ENCODE measurements around the gene CCL21.

Gene CCL21

DNA sequence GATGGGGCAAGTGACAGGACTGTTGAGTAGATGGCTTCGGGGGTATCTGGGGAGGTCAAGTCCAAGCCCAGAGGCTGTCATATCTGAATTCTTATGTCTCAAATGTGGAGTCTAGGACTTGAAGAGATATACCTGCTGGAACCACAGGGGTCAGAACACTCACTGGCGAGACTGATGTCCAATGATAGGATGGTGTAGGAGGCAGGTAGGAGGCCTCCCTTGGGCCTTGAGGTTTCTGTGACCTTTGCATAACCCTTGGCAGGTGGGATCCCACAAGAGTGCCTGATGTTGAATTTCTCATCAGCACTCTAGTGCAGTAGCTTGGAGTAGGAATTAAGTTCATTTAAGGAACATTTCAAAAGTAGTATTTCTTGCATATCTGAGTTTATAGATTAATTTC is 2.8 kb downstream of the CCL21 start:
- DNase-seq (ENCODE audit: low spot score), result no peak

- DNase-seq (ENCODE audit: low spot score), result peak; percentile 87
Measured at GRCh38 chr9:34701769-34702736, 7.9 kb downstream of the CCL21 start.

DNA sequence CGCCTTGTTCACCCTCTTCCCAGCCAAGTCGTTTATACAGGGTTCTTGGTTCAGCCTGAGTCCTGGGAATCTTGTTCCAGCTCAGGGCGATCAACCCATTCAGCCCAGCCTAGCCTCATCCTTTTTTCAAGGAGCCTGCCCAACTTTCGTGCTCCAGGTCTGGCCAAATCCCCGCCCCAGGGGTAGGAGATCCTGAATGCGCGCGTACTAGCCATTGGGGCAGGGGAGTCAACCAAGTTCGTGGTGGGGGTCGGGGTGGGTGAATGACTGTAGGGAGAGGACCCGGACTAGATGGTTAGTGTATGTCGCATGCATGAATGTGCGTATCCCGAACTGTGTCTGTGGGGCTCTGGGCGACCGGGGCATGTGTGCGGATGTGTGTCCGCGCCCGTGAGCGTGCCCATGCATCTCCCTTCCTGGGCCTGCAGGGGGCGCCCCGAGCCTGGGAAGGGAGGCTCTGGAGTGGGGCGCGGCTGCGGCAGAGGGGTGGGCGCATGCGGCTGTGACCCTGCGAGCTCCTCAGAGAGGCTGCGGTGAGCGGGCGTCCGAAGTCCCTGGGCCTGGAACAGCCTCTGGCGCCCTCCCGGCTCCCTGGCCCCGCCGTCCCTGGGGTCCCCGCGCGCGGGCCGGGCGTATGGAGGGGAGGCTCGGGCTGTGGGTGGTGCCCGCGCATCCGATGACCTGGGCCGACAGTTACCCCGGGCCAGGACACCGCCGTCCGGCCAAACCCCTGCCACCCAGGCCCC is 8.7 kb downstream of the CCL21 start:
- peak; percentile 82 for DNase-seq (ENCODE audit: low spot score)

- no peak for DNase-seq (ENCODE audit: low spot score)
Measured at GRCh38 chr9:34694811-34695210, 15.1 kb downstream of the CCL21 start.

- no peak for DNase-seq (ENCODE audit: low spot score)
Measured at GRCh38 chr9:34693560-34693959, 16.4 kb downstream of the CCL21 start.

DNA sequence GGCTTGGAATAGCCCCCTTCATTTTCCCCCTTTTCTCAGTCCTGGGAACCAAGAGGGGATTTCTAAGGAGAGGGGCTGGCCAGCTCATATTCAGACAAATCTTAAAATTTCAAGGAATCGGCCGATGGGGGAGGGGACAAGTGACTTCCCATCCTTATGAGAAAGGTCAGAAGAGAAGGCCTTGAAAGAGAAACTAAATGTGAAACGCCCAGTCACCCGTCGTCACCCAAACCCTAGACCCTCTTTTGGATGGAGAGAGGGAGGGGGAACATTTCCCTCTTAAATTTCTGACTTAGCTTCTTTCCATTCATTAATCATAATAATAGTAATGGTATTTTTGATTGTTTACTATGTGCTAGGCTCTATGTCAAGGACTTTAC is 18.0 kb downstream of the CCL21 start:
- DNase-seq (ENCODE audit: low spot score), result no peak

DNA sequence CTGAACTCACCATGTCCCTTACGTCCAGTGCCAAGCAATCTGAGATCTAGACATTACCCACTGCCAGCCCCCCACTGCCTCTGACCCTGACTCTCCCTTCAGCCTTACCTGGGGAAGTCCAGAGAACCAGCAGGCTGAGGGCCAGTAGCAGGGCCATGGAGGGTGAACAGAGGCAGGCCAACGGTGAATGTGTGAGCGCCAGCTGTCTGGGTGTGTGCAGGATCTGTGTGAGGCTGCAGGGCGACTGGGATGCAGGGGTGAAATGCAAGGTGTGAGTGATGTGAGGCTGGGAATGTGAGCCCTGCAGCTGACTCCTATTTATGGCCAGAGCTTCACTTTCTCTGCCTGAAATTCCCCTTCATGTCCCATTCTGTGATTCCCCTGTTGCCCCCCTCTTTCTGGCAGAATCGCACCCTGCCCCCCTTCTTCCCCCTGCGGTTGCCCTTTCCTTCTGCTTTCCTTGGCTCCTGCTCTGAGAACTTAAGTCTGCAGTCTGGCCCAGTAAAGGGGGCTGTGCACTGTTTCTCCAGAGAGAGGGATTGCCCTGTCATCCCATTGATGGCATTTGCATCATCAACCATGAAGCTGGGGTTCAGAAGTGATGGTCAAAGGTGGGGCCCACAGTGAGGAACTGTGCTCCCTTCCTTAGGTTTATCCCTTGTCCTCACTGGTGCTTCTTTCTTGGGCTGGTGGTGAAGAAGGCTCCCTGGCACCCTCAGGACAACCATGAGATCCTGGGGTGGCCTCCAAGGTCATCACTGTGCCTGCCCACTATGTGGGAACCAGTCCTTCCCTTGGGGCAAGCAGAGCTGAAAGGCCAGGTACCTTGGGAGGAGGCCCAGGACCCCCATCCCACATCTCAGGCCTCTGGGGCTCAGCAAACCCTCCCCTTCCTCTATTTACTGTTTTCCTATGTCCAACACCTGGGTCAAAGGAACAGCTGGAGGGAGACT is 18.7 kb downstream of the CCL21 start, which contains the start of gene CCL19:
TSS of gene CCL19 (minus strand) at position 294 of the 953 bp plus-strand sequence. CDS start at position 157, 137 bp downstream.
- DNase-seq (ENCODE audit: low spot score), result no peak

DNA sequence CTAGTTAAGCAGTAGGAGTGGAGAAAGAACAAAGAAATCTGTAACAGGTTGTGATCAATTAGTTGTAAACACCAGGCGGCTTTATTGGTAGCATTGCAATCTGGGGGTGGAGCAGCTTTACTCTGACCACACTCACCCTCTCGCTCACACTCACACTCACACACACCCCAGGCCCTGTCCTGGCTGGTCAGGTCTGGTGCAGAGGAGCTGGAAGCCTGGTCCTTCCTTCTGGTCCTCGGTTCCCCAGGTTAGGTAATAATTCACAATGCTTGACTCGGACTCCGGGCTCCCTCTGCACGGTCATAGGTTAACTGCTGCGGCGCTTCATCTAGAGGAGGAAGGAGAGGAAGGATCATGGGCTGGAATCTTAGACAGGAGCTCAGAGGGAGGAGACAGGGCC is 20.4 kb downstream of the CCL21 start:
- no peak for DNase-seq (ENCODE audit: low spot score)

GRCh38 chr9:34689116-34689470 is 20.8 kb downstream of the CCL21 start:
- no peak for DNase-seq (ENCODE audit: low spot score)

DNA sequence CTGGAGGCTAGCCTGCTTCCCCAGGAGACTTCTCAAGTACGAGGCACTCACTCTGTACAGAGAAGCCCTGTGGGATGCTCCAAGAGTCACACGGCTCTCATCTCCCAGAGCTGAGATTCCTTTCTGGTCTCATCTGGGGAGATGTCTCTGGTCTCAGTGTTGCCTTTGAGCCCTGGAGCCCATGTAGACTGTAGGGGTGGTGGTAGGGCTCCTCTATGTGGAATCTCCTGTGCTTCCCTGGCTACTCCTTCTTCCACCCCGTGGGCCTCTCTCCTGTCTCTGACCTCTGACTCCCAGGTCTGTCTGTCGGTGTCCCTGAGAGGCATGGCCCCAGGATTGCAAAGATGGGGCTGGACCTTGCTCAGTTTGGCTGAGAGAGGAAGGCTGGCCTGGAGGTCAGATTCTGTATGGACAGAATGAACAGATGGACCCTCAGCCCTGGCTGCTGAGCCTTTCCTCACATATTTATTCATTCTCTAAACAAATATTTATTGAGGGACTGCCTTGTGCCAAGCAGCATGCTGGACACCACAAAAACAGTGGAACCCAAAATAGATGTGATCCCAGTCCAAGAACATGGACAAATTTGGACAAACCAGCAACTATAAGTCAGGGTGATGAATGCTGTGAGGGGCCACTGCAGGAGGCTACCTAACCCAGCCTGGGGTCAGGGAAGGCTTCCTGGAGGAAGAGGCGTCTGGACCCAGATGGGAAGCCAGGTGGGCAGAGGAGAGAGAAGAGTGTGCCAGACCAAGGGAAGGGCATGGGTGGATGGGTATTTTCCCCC is 21.4 kb downstream of the CCL21 start:
- no peak for DNase-seq (ENCODE audit: low spot score)

DNA sequence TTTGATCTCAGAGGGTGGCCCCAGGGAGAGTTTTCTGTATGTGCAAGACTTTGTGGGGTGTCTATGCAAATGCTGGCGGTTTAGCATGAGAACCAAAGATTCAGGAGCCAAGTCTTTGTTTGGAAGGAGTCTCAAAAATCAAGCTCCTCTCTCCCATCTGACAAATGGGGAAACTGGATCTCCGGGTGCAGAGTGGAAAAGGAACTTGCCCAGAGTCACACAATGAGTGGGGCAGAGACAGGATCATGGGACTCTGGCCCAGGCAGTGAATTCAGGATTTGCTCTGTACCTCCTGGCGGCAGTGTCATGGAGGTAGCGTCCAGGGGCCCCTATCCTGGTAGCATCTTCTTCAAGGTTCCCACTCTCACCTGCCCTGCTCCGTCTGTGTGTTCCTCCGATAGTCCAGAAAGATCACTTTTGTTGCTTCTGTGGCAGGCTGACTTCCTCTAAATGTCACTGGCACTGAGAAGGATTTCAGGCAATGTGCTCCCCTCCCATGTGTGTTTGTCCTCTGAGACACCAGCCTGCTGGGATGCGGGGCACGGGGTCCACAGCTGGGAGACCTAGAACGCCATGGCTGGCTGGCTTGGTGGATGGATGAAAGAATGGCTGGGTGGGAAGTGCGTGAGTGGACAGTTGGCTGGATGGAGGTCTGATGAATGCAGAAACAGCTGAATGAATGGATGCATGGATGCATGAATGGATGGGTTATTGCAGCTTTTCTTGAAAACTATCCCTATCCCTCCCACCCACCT is 22.5 kb downstream of the CCL21 start:
- no peak for DNase-seq (ENCODE audit: low spot score)

- no peak for DNase-seq (ENCODE audit: low spot score)
Measured at GRCh38 chr9:34686732-34687131, 23.2 kb downstream of the CCL21 start.

GRCh38 chr9:34686231-34686630 is 23.7 kb downstream of the CCL21 start:
- DNase-seq (ENCODE audit: low spot score), result no peak

- DNase-seq (ENCODE audit: low spot score), result no peak
Measured at GRCh38 chr9:34685591-34685990, 24.3 kb downstream of the CCL21 start.

DNA sequence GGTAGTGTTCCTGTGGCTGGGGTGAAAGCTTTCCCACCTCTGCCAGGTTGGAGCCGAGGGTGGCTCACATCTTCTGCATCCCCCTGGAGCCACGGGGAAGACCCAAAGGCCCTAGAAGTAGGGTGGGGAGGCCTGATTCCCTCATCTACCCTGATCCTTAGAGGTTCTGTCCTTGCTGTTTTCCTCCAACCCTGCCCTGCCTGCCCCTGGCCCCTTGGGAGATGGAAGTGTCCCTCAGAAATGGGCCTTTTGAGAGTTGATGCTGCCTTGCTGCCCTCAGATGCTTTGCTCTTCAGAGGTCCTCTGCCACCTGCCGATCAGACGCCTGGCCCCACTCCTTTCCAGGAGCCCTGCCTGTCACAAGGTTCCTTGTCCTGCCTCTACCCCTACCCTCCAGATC is 25.1 kb downstream of the CCL21 start:
- no peak for DNase-seq (ENCODE audit: low spot score)

- DNase-seq (ENCODE audit: low spot score), result no peak
Measured at GRCh38 chr9:34684145-34684544, 25.8 kb downstream of the CCL21 start.

DNA sequence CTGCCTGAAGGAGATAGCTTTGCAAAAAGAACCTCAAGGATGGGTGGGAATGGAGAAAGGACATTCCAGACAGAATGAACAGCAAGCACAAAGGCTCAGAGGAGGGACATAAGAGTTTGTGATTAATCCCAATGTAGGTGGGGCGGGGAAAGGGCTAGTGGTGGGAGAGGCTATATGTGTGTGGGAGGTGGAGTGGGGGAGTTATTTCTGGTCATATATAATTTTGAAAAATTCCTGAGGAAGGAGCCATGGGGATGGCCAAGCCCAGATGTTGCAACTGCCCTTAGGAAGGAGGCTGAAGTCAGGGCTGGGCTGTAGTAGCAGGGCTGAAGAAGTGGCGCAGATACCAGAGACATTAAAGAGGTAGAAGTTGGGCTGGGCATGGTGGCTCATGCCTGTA is 34.1 kb downstream of the CCL21 start:
- DNase-seq (ENCODE audit: low spot score), result no peak

GRCh38 chr9:34675048-34675714 is 34.8 kb downstream of the CCL21 start:
- peak; percentile 67 for DNase-seq (ENCODE audit: low spot score)

DNA sequence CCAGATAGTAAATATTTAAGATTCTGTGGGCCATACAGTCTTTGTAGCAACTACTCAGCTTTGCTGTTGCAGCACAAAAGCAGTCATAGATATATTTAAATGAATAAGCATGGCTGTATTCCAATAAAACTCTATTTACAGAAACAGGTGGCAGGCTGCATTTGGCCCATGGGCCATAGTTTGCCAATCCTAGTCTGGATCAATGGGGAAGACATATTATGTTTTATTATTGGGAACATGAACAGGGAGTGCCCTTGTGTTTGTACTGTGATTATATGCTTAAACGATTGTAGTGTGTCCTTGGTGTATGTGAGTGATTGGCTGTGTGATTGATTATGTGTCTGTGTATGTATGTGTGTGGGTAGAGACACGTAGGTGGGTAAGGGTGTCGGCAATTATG is 35.5 kb downstream of the CCL21 start:
- no peak for DNase-seq (ENCODE audit: low spot score)

DNA sequence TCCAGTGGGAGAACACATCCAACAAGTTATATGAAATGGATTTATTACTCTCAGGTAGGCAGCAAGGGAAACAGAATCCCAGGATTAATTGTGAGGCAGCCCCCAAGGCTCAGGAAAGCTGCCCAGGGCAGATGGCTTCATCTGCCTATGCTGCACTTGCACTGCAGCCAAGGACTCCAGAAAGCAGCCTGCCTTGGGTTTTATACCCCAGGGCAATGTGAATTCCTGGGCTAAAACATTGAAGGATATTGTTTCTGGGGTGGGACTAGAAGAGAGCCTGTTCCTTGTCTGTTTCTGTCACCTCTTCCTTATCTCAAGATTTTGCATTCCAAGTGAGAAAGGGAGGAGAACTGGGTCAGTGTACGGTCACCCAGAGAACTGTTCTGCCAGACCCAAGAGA is 38.6 kb downstream of the CCL21 start:
- no peak for DNase-seq (ENCODE audit: low spot score)
